GM21526 (cell line): ENCODE measurements around the gene GUCA1A.

Experiments used
- ATAC-seq: cut with Tn5 transposase; IDR thresholded peaks from one replicate; pipeline ENCODE4 v1.9.1; 2021; ENCODE audit warnings: moderate library complexity; ENCODE audit not compliant: unreplicated experiment, low FRiP score

The GUCA1A gene

DNA sequence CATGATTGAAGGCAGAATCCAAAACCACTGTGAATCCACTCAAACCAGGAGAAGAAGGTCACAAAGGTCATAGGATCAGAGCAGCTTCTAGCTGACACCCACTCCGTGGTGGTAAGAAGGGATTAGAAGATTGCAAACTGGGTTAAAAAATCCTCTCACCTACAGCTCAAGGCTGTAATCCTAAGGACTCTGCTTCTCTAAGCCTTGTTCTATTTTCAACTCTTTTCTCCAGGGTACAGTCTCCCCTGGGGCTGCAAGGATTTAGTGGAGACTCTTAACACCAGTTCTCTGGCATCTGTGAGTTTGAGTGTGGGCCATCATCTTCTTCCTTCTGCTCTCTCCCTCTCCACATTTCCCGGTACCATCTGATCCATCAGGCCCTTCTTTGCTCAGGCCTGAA lies at the start of gene GUCA1A:
TSS of gene GUCA1A (plus strand) at position 264 of the 400 bp plus-strand sequence. CDS start 250 bp downstream, outside the sequence.
- no peak for ATAC-seq

DNA sequence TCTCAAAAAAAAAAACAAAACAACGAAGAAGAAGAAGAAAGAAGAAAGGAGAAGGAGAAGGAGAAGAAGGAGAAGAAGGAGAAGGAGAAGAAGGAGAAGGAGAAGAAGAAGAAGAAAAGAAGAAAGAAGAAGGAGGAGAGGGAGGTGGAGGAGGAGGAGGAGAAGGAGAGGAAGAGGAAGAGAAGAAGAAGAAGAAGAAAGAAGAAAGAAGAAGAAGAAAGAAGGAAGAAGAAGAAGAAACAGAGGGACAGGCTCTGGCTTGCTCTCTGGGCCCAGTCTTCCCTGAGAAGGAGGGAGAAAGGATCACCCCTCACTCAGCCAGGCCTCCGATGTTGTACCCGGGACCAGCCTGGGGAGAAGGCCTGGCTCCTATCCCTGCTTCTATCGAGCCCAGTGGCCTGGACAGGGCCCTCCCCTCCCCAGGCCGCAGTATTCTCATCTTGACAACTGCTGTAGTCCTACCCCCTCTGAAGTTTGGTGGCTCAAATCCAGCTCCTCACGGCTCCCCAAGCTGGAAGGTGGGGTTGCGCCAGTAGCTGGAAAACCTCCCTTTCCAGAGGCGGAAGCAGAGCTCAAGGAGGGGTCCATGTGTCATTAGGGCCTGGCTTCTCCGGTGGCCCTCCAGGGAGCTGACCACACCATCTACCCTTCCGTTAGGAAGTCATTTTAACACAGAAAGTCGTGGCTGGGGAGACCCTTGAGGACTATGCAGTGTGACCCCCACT lies 49.6 kb upstream of the GUCA1A start:
- no peak for ATAC-seq

DNA sequence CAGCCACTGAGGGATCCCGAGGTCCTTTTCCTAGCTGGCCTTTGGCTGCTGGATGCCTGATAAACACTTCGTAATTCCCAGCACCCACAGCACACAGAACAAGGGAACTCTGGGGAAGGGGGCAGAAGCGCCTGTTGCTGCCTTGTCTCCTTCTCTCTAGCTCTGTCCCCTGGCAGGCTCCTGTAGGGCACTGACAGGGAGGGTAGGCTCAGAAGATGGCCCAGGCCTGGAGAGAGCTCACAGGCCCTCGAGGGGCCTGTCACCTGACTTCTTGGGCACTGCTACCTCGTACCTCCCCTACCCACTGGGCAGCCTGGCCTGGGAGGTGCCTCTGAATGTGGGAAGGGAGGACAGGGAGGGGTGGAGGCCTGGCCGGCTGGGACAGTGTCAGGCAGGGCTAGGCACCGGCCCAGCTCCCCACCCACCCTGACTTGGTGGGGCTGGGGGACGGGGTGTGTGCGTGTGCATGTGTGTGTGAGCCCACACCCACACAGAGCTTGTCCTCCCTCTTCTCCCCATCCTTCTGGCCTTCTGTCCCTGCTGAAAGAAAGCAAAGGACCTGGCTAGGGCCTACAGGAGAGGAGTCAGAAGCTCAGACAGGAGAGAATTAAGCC lies 48.8 kb upstream of the GUCA1A start:
- no peak for ATAC-seq

DNA sequence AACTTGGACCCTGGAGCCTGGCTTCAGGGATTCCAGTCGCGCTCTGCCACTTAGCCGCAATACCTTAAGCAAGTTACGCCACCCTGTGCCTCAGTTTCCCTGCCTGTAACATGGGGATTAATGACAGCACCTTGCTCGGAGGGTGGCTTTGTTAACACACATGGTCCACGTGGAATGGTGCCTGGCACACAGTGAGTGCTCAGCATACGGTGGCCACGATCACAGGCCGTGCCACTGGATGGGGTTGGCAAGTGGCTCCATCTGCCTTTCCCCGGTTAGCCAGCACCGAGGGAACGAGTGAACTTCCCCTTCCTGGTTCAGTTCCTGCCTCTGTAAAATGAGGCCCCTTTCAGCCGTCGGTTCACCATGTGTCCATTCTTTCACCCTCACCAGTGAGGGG lies 47.9 kb upstream of the GUCA1A start:
- ATAC-seq = no peak

DNA sequence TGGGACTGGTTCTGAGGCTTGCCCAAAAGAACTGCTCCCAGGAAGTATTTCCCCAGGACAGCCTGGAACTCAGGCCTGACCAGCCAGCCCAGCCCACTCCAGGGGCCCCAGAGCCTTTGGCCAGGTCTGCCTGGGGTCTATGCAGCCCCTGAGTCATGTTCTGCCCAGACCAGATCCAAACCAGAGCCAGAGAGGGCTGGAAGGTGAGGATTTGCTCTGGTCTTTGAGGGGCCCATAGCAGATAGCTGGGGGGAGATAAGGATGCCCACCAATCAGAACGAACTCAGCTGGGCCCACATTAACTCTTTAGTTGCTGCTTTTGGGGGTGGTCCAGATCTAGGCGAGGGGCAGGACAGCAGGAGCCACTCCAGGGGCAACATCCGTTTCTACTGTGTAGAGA lies 47.5 kb upstream of the GUCA1A start:
- no peak for ATAC-seq

DNA sequence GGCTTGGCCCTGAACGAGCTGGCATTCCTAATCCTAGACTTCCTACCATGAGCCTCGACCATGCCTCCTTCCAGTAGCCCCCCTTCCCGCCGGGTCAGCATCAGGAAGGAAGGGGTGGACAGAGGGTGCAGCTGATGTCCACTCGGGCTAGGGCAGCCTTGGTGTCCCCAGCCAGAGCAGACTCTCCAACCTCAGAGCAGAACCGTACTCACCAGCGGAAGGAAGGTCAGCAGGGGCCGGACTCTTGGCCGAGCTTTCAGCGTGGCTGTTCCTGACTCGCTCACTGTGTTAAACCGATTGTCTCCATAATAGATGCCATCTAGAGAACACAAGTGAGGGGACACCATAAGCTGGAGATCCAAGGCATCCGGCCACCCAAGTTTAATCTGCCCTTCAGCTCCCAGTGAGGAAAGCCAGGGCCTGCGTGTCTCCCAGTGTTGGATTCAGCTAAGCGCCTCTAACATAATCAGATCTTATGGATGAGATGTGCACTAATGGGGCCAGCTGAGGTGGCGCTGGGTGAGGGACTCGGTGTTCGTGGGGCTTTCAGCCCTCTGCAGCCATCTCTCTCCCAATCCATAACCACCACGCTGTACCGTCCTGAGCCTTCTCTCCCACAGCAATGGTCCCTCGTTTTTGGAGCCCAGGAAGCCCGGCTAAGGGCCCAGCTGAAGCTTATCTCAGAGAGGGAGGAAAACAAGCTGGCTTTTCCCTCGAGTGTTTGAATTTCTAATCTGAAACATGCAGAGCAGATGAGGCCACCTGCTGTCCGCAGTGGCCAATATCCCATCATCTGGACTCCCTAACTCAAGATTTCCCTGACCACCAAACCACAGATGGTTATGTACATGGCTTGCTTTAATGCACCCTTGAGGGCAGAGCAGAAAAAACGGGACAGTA lies 44.5 kb upstream of the GUCA1A start:
- no peak for ATAC-seq

GRCh38 chr6:42129360-42129676 lies 43.8 kb upstream of the GUCA1A start:
- no peak for ATAC-seq

DNA sequence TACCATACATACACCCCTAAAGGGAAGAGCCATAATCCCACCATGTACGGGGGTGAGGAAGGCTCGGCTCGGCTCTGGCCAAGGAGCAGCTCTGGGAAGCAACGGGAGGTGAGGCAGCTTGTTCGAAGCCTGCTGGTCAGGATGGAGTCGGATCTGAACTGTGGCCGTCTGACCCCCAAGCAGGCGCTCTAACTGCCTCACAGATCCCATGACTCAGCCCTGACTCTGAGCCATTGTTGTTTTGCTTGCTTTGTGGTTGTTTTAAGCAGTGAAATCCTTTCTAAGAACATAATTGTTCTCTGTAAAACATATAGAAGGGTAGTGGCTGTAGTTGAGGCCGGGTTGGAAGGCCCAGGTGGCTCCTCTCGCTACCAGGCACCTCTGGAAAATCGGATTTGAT lies 41.6 kb upstream of the GUCA1A start:
- no peak for ATAC-seq

DNA sequence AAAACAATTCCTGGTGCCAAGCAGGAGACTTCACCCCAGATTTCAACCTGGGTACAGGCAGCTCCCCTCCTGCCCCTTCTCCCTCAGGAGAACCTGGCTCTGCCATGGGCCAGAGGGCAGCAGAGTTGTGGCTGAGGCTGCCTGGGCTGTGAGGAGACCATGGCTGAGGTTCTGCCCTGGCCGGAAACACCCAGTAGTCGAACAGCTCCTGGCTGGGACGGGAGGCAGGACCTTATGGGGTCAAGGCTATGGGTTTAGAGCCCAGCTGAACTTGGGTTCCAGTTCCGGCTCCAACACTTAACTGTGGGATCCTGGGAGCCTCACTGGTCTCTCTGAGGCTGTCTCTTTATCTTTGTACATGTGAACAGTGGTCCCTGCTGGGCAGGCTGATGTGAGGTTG lies 39.2 kb upstream of the GUCA1A start:
- no peak for ATAC-seq

DNA sequence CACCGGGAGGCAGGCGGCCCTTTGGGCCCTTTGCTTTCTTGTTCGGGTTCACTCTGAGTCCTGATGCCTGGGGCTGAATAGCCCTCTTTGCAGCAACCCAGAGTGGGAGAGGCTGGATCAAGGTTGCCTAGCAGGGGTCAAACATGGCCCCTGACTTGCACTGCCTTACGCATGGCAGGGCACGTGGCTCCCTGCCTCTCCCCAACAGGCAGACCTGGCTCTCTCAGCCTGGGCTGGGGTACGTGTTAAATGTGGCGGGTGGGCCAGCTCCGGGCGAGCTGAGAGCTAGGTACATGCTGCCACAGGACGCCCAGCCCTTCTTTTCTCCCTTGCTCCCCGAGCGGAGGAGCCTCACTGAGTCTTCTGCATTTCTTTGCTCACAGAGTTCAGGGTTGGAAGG lies 38.0 kb upstream of the GUCA1A start:
- no peak for ATAC-seq

DNA sequence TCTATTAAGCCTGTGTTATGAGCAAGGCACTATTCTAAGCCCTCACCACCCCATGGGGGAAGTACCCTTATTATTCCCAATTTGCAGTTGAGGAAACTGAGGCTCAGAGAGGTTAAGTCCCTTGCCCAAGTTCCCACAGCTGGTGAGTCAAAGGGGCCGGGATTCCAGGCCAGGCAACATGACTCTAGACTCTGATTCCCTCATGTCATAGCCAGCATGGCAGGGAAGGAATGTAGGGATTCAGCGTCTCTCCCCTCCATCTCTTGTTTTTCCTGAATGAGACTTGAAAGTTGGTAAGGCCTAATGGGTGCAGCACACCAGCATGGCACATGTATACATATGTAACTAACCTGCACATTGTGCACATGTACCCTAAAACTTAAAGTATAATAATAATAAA lies 37.4 kb upstream of the GUCA1A start:
- ATAC-seq = no peak

- ATAC-seq = no peak
These were observed 36.5 kb upstream of the GUCA1A start for GRCh38 chr6:42136508-42137193.

GRCh38 chr6:42137194-42137753 lies 35.9 kb upstream of the GUCA1A start:
- ATAC-seq = no peak

- no peak for ATAC-seq
These were observed 35.0 kb upstream of the GUCA1A start for GRCh38 chr6:42138190-42138589.

GRCh38 chr6:42138630-42139619 lies 34.2 kb upstream of the GUCA1A start:
- no peak for ATAC-seq

GRCh38 chr6:42140032-42140431 lies 33.1 kb upstream of the GUCA1A start:
- no peak for ATAC-seq

- no peak for ATAC-seq
These were observed 32.2 kb upstream of the GUCA1A start for GRCh38 chr6:42140756-42141602.

GRCh38 chr6:42141603-42142117 lies 31.5 kb upstream of the GUCA1A start:
- ATAC-seq = no peak
